RWPE2 (cell line): Measurements from ENCODE around the gene YWHAH.

Experiments used
- ATAC-seq: fragments of 200-7000 bp; cut with Tn5 transposase; 3 replicates; pipeline ENCODE4 v1.9.1; 2021; ENCODE audit warnings: low read depth
- DNase-seq: peaks from one replicate; pipeline ENCODE4 v3.0.0-alpha.2; 2020; ENCODE audit warnings: low spot score
- H3K27ac ChIP-seq: fragments of 450-650 bp; 2 replicates; pipeline ENCODE4 v1.5.1; 2017; ENCODE audit warnings: mild to moderate bottlenecking; ENCODE audit not compliant: poor library complexity, severe bottlenecking
- H3K27me3 ChIP-seq: fragments of 250-450 bp; sonication (Bioruptor Pico); 2 replicates; pipeline ENCODE4 v1.5.1; 2021; ENCODE audit warnings: mild to moderate bottlenecking, moderate library complexity; ENCODE audit not compliant: insufficient read depth, poor library complexity, severe bottlenecking
- H3K36me3 ChIP-seq: fragments of 250-450 bp; sonication (Bioruptor Pico); 2 replicates; pipeline ENCODE4 v1.5.1; 2020; ENCODE audit warnings: low read depth, mild to moderate bottlenecking, moderate library complexity
- H3K4me1 ChIP-seq: fragments of 250-450 bp; sonication (Bioruptor Pico); 2 replicates; pipeline ENCODE4 v1.5.1; 2021; ENCODE audit warnings: mild to moderate bottlenecking, moderate library complexity; ENCODE audit not compliant: insufficient read depth, poor library complexity, severe bottlenecking
- H3K4me3 ChIP-seq: fragments of 250-450 bp; sonication (Bioruptor Pico); 2 replicates; pipeline ENCODE4 v1.5.1; 2021; ENCODE audit warnings: mild to moderate bottlenecking, moderate library complexity; ENCODE audit not compliant: severe bottlenecking
- H3K9me3 ChIP-seq: fragments of 250-450 bp; sonication (Bioruptor Pico); 2 replicates; pipeline ENCODE4 v1.5.1; 2021; ENCODE audit warnings: mild to moderate bottlenecking, moderate library complexity; ENCODE audit not compliant: severe bottlenecking
- CTCF ChIP-seq: fragments of 450-650 bp; IDR thresholded peaks from one replicate; pipeline ENCODE4 v1.5.1; 2017; ENCODE audit warnings: mild to moderate bottlenecking, moderate library complexity; ENCODE audit not compliant: poor library complexity, severe bottlenecking

YWHAH gene

DNA sequence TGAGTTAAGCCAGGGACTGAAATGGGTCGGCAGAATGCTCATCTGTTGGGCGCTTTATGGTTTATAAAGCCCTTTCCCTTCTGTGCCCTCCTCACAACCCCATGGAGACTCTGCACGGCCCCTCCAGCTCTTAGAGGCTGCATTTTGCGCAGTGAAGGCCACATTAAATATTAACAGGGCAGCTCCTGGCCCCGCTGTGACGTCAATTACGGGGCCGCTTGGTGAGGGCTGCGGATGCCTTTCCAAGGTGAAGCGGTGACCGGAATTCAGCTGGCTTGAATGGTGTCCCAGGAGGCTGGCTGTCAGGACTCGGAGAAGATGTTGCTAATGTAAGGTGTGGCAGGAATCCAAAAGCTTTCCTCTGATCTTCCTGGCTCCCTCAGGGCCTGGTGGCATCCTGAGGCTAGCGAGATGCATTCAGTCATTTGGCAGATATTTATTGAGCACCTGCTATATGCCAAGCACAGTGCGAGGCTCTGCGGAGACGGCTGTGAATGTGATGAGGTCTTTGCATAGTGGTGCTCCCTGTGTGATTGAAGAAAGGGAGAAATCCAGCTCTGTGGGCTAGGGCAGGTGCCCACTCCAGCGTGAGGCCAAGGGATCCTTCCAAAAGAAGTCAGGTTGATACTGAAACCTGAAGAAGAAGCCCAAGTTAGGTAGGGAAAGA is 10.4 kb upstream of the YWHAH start:
- H3K4me1 ChIP-seq = no peaks in the 10 kb centered on the region
- DNase-seq = no peak
- TF ChIP-seq CTCF = no peak
- H3K27ac ChIP-seq = no peak overlapping the region
- no peaks in the 10 kb centered on the region for H3K36me3 ChIP-seq
- H3K4me3 ChIP-seq = no peak overlapping the region
- no peak for ATAC-seq
- no peaks in the 10 kb centered on the region for H3K27me3 ChIP-seq
- H3K9me3 ChIP-seq = no peaks in the 10 kb centered on the region

DNA sequence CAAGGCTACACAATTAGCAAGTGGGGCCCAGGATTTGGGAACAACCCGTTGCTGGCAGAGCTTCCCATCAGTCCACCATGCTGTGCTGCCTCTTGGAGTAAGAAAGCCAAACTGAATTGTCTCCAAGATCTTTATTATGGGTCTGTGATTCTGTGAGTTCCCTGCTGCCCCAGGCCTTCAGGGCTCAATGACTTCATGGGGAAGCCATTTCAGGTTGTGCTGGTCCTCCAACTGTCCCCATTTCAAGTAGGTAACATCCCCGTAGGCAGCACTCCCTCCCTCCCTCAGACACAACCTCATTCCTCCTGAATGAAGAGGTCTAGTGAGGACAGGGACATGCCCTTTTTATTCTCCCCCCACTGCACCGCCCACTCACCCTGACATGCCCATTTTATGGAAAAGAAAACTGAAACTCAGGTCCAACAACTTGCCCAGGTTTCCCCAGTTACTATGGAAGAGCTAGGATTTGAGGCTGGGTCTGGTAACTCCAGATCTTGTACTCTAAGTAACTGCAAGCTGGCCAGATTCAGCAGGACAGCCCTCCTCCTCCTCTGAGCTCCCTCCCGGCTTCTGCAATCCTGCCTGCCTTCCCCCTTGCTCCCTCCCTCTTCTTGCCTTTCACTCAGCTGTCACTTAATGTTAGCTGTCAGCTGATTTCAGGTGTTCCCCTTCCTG is 8.2 kb upstream of the YWHAH start:
- no peaks in the 10 kb centered on the region for H3K9me3 ChIP-seq
- H3K4me3 ChIP-seq = no peak overlapping the region
- DNase-seq = no peak
- no peak for ATAC-seq
- no peak overlapping the region for H3K27ac ChIP-seq
- TF ChIP-seq CTCF = no peak
- no peaks in the 10 kb centered on the region for H3K36me3 ChIP-seq
- H3K27me3 ChIP-seq = no peaks in the 10 kb centered on the region
- no peaks in the 10 kb centered on the region for H3K4me1 ChIP-seq

DNA sequence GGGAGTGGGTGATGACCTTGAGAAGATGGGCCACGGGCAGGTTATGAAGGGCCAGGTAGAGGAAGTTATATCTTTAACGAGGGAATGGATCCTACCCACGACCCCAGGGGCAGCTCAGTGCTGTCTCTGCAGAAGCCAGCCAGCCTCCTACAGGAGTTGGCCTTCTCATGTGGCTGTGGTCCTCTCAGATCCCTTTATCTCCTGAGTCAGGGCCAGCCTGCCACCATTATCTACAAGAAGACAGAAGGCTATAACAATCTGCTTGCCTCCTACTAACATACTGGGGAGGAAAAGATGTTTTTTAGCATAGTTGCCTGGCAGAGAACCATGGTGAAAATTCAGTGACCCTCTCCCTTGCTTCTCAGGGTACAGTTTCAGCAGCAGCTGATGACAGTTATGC is 7.0 kb upstream of the YWHAH start:
- H3K9me3 ChIP-seq = no peaks in the 10 kb centered on the region
- no peak for ATAC-seq
- H3K4me3 ChIP-seq = no peak overlapping the region
- H3K4me1 ChIP-seq = no peaks in the 10 kb centered on the region
- DNase-seq = no peak
- no peak overlapping the region for H3K27ac ChIP-seq
- H3K36me3 ChIP-seq = no peaks in the 10 kb centered on the region
- H3K27me3 ChIP-seq = no peaks in the 10 kb centered on the region
- TF ChIP-seq CTCF = no peak

GRCh38 chr22:31938296-31938695 is 6.0 kb upstream of the YWHAH start:
- TF ChIP-seq CTCF = no peak
- Histone ChIP-seq H3K4me1 (no peaks in the 10 kb centered on the region), H3K36me3 (no peaks in the 10 kb centered on the region), H3K27me3 (no peaks in the 10 kb centered on the region), H3K27ac (no peak overlapping the region), H3K9me3 (no peaks in the 10 kb centered on the region), H3K4me3 (no peak overlapping the region)
- ATAC-seq (no peak), DNase-seq (no peak)

DNA sequence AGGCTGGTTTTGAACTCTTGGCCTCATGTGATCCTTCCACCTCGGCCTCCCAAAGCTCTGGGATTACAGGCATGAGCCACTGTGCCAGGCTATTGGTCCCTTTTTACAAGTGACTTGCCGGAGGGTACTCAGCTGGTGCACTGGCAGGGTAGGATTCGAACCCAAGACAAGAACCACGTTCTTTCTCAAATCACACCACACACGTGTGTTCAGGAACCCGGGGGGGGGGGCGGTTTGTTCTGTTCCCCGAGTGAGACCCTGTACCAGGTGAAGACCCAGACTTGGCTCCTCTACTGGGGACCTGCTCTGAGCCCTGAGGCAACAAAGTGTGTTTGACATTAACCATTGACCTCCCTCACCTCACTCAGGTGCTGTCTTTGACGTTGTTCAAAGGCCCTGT is 3.8 kb upstream of the YWHAH start:
- no peak for ATAC-seq

More for the DNA sequence above, 3.8 kb upstream of the YWHAH start:
- TF ChIP-seq CTCF = no peak
- H3K27ac ChIP-seq = no peak overlapping the region
- H3K27me3 ChIP-seq = no peaks in the 10 kb centered on the region
- DNase-seq = no peak
- H3K9me3 ChIP-seq = no peaks in the 10 kb centered on the region
- no peaks in the 10 kb centered on the region for H3K4me1 ChIP-seq
- H3K4me3 ChIP-seq = no peak overlapping the region
- H3K36me3 ChIP-seq = peaks cover 4% of the 10 kb centered on the region
